ENCODE measurements around the gene LRP1B.

Gene LRP1B

DNA sequence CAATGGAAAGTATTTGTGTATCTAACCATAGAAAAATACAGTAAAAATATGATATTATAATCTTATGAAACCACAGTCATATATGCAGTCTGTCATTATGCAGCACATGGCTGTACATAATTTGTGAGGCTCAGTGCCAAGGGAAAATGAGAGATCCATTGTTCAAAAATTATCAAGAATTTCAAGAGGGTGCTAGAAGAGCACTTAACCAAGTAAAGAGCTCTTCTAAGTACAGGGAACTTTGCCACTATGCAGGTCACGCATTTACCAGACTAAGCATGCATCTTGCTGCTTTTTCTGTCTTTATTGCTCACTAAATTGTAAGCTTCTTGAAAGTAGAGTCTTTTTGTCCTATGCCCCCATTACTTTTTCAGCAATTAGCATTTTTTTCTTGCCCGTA is 438.0 kb downstream of the LRP1B start:
- Histone ChIP-seq H3K36me3 (ENCODE audit: insufficient read depth, low read length) (no peaks in the 10 kb centered on the region), H3K9ac (ENCODE audit: low read depth, low read length) (no peak overlapping the region), H3K27ac (ENCODE audit: low read depth, low read length) (no peak overlapping the region), H3K27me3 (ENCODE audit: insufficient read depth, low read length) (no peaks in the 10 kb centered on the region), H3K4me1 (ENCODE audit: insufficient read depth, low read length) (no peaks in the 10 kb centered on the region), H3K4me3 (ENCODE audit: low read length) (no peak overlapping the region), H3K9me3 (ENCODE audit: insufficient read depth, low read depth, low read length) (peaks cover 3% of the 10 kb centered on the region; the same call in 1 of the 2 replicates)
- WGBS: 96% methylated on average over 2 of the region's 2 CpGs

DNA sequence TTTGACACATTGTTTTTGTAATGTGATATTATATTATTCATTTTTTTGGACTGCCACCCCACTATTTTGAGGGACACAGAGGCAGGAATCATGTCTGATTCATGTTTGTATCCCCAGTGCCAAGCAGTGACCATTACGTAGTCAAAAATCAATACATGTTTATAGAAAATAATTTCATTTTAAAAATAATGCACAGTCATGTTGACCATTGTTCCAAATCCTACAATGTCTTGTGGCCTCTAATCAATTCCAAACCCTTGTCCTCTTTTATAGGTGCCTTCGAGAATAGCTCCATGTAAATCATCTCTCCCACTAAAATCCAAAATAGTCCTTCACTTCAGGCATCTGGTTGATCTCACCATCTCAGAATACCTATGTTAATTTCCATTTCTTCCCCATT is 454.7 kb downstream of the LRP1B start:
- Histone ChIP-seq H3K27me3 (ENCODE audit: insufficient read depth, low read length) (no peaks in the 10 kb centered on the region), H3K36me3 (ENCODE audit: insufficient read depth, low read length) (no peaks in the 10 kb centered on the region), H3K9me3 (ENCODE audit: insufficient read depth, low read depth, low read length) (no peaks in the 10 kb centered on the region), H3K4me3 (ENCODE audit: low read length) (no peak overlapping the region), H3K27ac (ENCODE audit: low read depth, low read length) (no peak overlapping the region), H3K9ac (ENCODE audit: low read depth, low read length) (no peak overlapping the region), H3K4me1 (ENCODE audit: insufficient read depth, low read length) (no peaks in the 10 kb centered on the region)
- WGBS: 90% methylated on average over 2 of the region's 2 CpGs

DNA sequence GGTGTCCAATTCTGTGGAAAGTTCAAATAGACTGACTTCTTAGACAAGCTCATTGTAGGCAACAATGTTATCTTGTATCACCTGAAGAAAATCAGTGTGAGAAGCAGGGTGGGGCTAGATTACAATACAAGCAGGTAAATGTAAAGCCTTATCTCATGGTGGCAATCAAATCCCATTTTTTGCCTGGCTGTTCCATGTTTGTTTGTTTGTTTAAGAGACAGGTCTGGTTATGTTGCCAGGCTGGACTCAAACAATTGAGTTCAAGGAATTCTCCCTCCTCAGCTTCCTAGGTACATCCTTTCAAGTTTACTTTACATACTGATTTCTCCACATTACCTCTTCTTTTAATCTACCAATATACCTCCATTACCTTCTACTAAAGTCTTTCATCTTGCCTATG is 464.6 kb downstream of the LRP1B start:
- H3K9me3 ChIP-seq (ENCODE audit: insufficient read depth, low read depth, low read length): no peaks in the 10 kb centered on the region
- no peak overlapping the region for H3K4me3 ChIP-seq (ENCODE audit: low read length)
- no peak overlapping the region for H3K27ac ChIP-seq (ENCODE audit: low read depth, low read length)
- no peaks in the 10 kb centered on the region for H3K27me3 ChIP-seq (ENCODE audit: insufficient read depth, low read length)
- H3K36me3 ChIP-seq (ENCODE audit: insufficient read depth, low read length): no peaks in the 10 kb centered on the region
- no peaks in the 10 kb centered on the region; the same call in 1 of the 2 replicates for H3K4me1 ChIP-seq (ENCODE audit: insufficient read depth, low read length)
- H3K9ac ChIP-seq (ENCODE audit: low read depth, low read length): no peak overlapping the region

DNA sequence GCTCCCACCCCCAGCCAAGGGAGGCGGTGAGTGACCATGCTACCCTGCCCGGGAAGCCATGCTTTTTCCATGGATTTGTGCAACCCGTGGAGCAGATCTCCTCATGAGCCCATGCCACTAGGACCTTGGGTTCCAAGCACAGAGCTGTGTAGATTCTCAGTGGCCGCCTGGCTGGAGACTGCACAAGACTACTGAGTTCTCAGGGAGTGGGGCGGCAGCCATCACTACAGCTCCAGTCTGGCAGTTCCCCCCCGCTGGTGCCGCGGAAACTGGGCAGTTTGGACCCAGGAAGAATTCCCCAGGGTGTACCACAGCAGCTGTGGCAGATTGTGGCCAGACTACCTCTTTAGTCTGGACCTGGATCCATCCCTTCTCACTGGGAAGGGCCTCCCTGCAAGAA is 470.6 kb downstream of the LRP1B start:
- WGBS: 91% methylated on average over 8 of the region's 8 CpGs

DNA sequence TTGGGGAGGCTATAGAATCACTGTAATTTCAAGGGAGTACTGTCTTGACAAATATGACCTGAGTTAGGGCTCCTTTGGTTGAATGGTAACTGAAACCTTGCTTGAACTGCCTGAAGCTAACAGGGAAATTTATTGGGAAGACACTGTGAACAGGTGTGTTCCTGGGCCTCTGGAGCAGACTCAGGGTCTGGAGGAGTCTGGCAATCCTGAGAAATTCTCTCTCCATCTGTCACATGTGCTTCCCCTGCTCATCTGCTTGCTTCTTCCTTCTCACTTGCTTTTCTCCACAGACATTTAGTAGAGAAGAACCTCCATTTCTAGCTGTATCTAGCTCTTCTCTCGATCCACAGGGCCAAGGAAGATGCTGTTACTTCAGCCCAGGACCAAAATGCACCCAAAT is 476.5 kb downstream of the LRP1B start:
- H3K27ac ChIP-seq (ENCODE audit: low read depth, low read length): no peak overlapping the region
- no peaks in the 10 kb centered on the region for H3K4me1 ChIP-seq (ENCODE audit: insufficient read depth, low read length)
- H3K36me3 ChIP-seq (ENCODE audit: insufficient read depth, low read length): no peaks in the 10 kb centered on the region
- no peaks in the 10 kb centered on the region for H3K27me3 ChIP-seq (ENCODE audit: insufficient read depth, low read length)
- H3K4me3 ChIP-seq (ENCODE audit: low read length): no peak overlapping the region
- WGBS: 95% methylated on average over 1 of the region's 1 CpG
- H3K9me3 ChIP-seq (ENCODE audit: insufficient read depth, low read depth, low read length): no peaks in the 10 kb centered on the region
- H3K9ac ChIP-seq (ENCODE audit: low read depth, low read length): no peak overlapping the region

More for the DNA sequence above, 470.6 kb downstream of the LRP1B start:
- no peaks in the 10 kb centered on the region for H3K27me3 ChIP-seq (ENCODE audit: insufficient read depth, low read length)
- H3K27ac ChIP-seq (ENCODE audit: low read depth, low read length): no peak overlapping the region
- no peaks in the 10 kb centered on the region for H3K36me3 ChIP-seq (ENCODE audit: insufficient read depth, low read length)
- no peak overlapping the region for H3K9ac ChIP-seq (ENCODE audit: low read depth, low read length)
- no peak overlapping the region for H3K4me3 ChIP-seq (ENCODE audit: low read length)
- no peaks in the 10 kb centered on the region for H3K9me3 ChIP-seq (ENCODE audit: insufficient read depth, low read depth, low read length)
- H3K4me1 ChIP-seq (ENCODE audit: insufficient read depth, low read length): no peaks in the 10 kb centered on the region

DNA sequence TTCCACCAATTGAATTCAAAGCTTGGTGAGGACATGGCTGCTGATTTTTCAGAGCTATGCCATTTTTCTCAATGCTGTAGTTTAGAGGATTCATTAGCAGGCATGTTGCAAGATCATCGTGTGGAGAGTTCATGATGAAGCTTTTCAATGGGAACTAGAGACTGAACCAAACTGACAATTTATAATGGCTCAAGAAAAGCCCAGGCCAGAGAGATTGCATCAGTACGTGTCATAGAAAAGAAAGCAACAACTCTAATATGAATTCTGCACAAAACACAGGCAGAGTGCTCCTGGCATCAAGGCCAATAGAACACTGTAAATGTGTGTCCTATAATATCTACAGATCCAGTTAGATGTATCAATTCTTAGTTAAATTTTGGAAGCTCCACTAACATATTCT is 477.6 kb downstream of the LRP1B start:
- Histone ChIP-seq H3K27ac (ENCODE audit: low read depth, low read length) (no peak overlapping the region), H3K9ac (ENCODE audit: low read depth, low read length) (no peak overlapping the region), H3K9me3 (ENCODE audit: insufficient read depth, low read depth, low read length) (no peaks in the 10 kb centered on the region), H3K4me1 (ENCODE audit: insufficient read depth, low read length) (no peaks in the 10 kb centered on the region), H3K27me3 (ENCODE audit: insufficient read depth, low read length) (no peaks in the 10 kb centered on the region), H3K4me3 (ENCODE audit: low read length) (no peak overlapping the region), H3K36me3 (ENCODE audit: insufficient read depth, low read length) (no peaks in the 10 kb centered on the region)
- WGBS: 99% methylated on average over 2 of the region's 2 CpGs

DNA sequence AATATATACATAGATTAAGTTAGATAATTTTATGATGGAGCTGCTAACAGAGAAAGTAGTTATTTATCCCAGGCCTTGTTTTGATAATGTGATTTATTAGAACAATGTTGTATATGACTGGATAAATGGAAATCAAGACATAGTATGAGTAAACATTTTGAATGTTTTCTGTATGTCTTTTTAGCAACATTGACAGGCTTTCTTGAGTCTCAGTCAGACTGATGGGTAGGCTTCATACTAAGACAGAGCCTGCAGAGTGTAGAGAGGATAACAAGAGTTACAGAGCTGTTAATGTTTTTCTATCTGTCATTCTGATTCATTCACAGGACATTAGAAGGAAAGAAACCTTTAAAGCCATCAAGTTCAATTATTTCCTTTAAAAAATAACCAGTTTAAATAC is 478.5 kb downstream of the LRP1B start:
- no peaks in the 10 kb centered on the region for H3K9me3 ChIP-seq (ENCODE audit: insufficient read depth, low read depth, low read length)
- no peak overlapping the region for H3K9ac ChIP-seq (ENCODE audit: low read depth, low read length)
- no peak overlapping the region for H3K4me3 ChIP-seq (ENCODE audit: low read length)
- H3K27ac ChIP-seq (ENCODE audit: low read depth, low read length): no peak overlapping the region
- H3K4me1 ChIP-seq (ENCODE audit: insufficient read depth, low read length): no peaks in the 10 kb centered on the region
- no peaks in the 10 kb centered on the region for H3K27me3 ChIP-seq (ENCODE audit: insufficient read depth, low read length)
- no peaks in the 10 kb centered on the region for H3K36me3 ChIP-seq (ENCODE audit: insufficient read depth, low read length)

DNA sequence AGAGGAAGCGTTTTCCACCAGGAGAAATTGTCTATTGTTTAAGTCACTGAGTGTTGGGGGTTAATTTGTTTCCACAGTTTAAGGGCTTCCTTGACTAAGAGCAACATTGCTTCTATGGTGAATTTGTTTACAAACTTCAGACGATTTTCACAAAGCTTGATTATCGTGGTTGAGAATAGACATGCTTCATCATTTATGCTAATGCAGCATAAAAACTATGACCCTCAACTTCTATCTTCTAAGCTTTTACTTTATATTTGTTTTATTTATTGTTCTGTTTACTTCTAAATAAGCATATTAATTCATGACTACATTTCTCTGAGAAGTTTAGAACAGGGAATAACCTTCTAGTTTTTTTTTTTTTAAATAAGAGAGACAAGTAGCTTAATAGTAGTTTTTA is 483.5 kb downstream of the LRP1B start:
- Histone ChIP-seq H3K9me3 (ENCODE audit: insufficient read depth, low read depth, low read length) (no peaks in the 10 kb centered on the region), H3K4me1 (ENCODE audit: insufficient read depth, low read length) (no peaks in the 10 kb centered on the region), H3K27me3 (ENCODE audit: insufficient read depth, low read length) (no peaks in the 10 kb centered on the region), H3K9ac (ENCODE audit: low read depth, low read length) (no peak overlapping the region), H3K27ac (ENCODE audit: low read depth, low read length) (no peak overlapping the region), H3K4me3 (ENCODE audit: low read length) (no peak overlapping the region), H3K36me3 (ENCODE audit: insufficient read depth, low read length) (no peaks in the 10 kb centered on the region)
- WGBS: 95% methylated on average over 3 of the region's 3 CpGs

DNA sequence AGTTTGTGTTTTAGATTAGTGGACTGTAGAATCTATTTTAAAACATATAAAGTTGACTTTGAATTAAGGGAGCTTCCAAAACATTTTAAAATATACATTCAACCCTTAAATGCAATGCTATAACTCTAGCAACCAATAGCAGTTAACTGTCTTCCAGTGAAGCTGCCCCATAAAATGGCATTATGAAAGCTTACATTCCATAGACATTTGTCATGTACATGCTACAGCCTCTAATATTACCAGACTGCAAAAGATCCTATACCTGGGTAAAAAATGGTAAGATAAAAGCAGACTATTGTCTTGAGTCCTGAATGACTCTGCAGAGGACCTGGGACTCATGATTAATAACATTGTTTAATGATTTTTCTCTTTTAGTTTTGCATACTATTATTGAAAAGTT is 489.4 kb downstream of the LRP1B start:
- H3K9me3 ChIP-seq (ENCODE audit: insufficient read depth, low read depth, low read length): no peaks in the 10 kb centered on the region
- H3K27ac ChIP-seq (ENCODE audit: low read depth, low read length): no peak overlapping the region
- H3K9ac ChIP-seq (ENCODE audit: low read depth, low read length): no peak overlapping the region
- no peaks in the 10 kb centered on the region for H3K36me3 ChIP-seq (ENCODE audit: insufficient read depth, low read length)
- H3K4me1 ChIP-seq (ENCODE audit: insufficient read depth, low read length): no peaks in the 10 kb centered on the region
- H3K4me3 ChIP-seq (ENCODE audit: low read length): no peak overlapping the region
- H3K27me3 ChIP-seq (ENCODE audit: insufficient read depth, low read length): no peaks in the 10 kb centered on the region

DNA sequence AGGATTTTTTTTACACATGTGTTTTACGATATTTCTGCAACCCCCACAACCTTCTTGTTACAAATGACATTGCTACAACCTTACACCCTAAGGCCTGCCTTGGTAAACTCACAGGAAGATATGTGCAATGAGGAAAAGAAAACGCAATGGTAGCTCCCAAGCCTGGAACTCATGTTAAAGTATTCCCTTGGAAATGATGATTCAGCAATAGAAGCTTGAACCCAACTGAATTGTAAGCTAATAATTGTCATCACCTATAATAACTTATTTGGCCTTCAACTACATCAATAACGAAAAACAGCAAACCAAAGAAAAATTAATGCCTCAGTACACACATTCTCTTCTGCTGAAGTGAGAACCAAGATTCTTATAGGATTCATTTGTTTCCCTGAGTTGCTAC is 491.0 kb downstream of the LRP1B start:
- H3K9me3 ChIP-seq (ENCODE audit: insufficient read depth, low read depth, low read length): no peaks in the 10 kb centered on the region
- H3K27me3 ChIP-seq (ENCODE audit: insufficient read depth, low read length): no peaks in the 10 kb centered on the region
- H3K36me3 ChIP-seq (ENCODE audit: insufficient read depth, low read length): no peaks in the 10 kb centered on the region
- 67% methylated on average over 3 of the region's 3 CpGs for WGBS
- H3K9ac ChIP-seq (ENCODE audit: low read depth, low read length): no peak overlapping the region
- H3K27ac ChIP-seq (ENCODE audit: low read depth, low read length): no peak overlapping the region
- H3K4me3 ChIP-seq (ENCODE audit: low read length): no peak overlapping the region
- H3K4me1 ChIP-seq (ENCODE audit: insufficient read depth, low read length): no peaks in the 10 kb centered on the region

DNA sequence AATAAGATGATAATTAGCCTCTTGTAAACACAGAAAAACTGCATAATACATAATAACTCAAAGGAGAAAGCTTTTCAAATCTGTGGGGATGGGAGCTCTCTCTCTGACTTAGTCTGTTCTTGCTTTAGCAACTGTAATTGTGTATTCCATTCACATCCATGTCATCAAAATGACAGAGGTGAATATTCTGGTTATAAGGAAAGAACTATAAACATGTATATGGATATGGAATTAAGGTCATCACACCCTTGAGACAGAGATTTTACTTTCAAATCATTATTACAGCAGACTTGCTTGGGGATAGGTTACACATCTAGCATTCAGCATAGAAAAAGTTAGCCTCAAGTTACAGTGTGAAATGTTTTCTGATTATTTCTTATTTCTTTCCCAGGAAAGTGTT is 497.7 kb downstream of the LRP1B start:
- Histone ChIP-seq H3K9me3 (ENCODE audit: insufficient read depth, low read depth, low read length) (no peaks in the 10 kb centered on the region), H3K9ac (ENCODE audit: low read depth, low read length) (no peak overlapping the region), H3K36me3 (ENCODE audit: insufficient read depth, low read length) (no peaks in the 10 kb centered on the region), H3K27me3 (ENCODE audit: insufficient read depth, low read length) (no peaks in the 10 kb centered on the region), H3K4me3 (ENCODE audit: low read length) (no peak overlapping the region), H3K27ac (ENCODE audit: low read depth, low read length) (no peak overlapping the region), H3K4me1 (ENCODE audit: insufficient read depth, low read length) (peaks cover 3% of the 10 kb centered on the region; the same call in 1 of the 2 replicates)

DNA sequence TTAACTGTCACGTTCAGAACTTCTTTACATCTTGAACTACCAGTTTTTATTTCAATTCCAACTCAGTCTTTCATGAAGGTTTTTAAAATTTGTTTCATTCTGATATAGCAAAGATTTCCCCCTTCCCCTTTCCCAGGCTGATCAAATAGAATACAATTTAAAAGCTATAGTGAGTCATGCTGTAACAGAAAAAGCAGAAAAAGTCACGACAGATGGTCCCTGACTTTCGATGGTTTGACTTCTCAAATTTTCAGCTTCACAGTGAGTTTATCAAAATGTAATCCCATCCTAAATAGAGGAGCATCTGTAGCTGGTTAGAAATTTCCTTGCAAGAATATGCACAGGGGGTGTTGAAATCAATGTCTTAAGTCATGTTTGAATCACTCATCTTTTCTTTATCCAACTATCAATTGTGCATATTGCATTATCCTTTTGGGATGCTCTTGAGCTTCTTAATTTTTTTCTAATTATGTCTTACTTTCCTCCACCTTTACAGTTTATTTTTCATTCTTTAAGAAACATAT is 500.3 kb downstream of the LRP1B start:
- H3K9ac ChIP-seq (ENCODE audit: low read depth, low read length): no peak overlapping the region
- H3K36me3 ChIP-seq (ENCODE audit: insufficient read depth, low read length): no peaks in the 10 kb centered on the region
- H3K27me3 ChIP-seq (ENCODE audit: insufficient read depth, low read length): no peaks in the 10 kb centered on the region
- 92% methylated on average over 3 of the region's 3 CpGs for WGBS
- no peak overlapping the region for H3K4me3 ChIP-seq (ENCODE audit: low read length)
- no peaks in the 10 kb centered on the region for H3K9me3 ChIP-seq (ENCODE audit: insufficient read depth, low read depth, low read length)
- peaks cover 3% of the 10 kb centered on the region; the same call in 1 of the 2 replicates for H3K4me1 ChIP-seq (ENCODE audit: insufficient read depth, low read length)
- no peak overlapping the region for H3K27ac ChIP-seq (ENCODE audit: low read depth, low read length)

Data from HUES64 (cell line).